NCI-H1048 (cell line): ENCODE results near the gene ANKDD1B.
"Not testable (repeated sequence)": the region's sequence is repeated elsewhere in the genome, so short reads cannot be mapped to it uniquely, and the experiment has no call there.

Experiments
- DNase-seq: peaks from one replicate; lab custom pipeline; 2025; lab: John Stamatoyannopoulos, UW

ANKDD1B gene

DNA sequence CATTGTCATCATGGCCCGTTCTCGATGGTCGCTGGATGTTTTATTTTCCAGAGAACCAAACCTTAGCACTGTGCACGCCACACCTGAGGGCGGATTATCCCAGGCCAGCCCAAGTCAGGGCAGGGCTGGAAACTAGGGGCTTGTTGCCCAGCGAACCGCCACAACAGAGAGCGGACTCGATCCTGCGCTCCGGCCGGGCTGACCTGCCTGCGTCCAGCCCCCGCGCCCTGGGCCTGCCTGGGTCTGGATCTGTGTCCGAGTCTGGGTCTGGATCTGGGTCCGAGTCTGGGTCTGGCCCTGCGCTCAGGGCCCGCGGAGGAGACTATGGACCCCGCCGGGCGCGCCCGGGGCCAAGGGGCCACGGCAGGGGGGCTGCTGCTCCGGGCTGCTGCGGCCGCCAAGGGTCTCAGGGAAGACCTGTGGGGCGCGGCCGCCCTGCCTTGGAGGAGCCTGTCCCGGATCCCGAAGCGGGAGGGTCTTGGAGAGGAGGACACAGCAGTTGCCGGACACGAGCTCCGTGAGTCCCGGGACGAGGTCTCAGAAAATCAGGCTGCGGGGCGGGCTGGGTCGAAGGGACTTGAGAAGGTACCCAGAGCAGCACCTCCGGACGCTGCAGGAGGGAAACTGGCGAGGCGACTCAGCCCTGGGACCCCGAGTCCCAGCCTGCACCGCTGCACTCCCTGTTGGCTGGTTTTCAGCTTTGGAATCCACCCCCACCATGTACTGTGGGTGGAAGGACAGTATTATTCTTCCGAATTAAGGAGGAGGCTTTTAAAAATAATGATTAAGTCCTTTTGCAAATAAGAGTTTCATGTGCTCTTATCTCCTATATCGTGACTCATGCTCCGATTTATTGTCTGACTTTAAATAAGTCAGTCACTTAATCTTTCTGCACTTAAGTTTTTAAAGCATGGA, at the start of gene ANKDD1B:
Gene ANKDD1B (plus strand): TSS at position 143 of the 915 bp plus-strand sequence. CDS start 182 bp downstream, at position 325.
- DNase-seq, result no peak

DNA sequence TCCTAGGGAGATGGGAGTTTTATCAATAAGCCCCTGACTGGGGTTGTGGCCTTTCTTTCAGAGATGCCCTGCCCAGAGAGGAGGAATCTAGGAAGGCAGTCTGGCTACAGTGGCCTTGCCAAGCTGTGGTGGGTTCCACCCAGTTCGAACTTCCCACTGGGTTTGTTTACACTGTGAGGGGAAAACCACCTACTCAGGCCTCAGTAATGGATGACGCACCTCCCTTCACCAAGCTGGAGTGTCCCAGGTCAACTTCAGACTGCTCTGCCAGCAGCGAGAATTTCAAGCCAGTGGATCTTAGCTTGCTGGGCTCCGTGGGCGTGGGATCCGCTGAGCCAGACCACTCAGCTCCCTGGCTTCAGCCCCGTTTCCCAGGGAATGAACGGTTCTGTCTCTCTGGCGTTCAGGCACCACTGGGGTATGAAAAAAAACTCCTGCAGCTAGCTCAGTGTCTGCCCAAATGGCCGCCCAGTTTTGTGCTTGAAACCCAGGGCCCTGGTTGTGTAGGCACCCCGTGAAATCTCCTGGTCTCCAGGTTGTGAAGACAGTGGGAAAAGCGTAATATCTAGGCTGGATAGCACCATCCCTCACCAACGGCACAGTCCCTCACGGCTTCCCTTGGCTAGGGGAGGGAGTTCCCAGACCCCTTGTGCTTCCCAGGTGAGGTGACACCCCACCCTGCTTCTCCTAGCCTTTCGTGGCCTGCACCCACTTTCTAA, 45.1 kb upstream of the ANKDD1B start:
- not testable (repeated sequence) for DNase-seq

DNA sequence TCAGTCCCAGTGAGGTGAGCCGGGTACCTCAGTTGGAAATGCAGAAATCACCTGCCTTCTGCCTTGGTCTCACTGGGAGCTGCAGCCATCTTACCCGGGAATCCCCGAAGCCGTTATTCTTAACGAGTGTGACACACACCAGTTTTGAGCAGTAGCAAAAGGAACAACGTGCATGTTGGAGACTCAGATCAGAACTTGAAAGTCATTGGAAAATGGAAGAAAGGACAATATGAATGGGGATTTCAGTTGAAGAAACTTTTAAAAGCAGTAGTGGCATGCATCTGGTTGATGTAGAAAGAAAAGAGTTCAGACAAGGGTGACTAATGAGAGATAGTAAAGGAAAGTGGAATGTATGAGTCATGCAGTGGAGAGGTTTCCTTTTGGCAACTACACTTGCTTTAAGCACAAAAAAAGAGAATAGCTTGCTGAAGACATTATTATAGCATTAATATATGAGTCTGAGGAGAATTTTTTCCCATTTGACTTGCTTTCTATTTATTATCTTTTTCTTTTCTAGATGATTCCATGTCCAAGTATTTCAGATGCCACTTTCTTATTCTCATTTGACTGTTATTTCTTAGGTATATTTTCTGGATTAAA, 44.4 kb upstream of the ANKDD1B start:
- no peak for DNase-seq

DNA sequence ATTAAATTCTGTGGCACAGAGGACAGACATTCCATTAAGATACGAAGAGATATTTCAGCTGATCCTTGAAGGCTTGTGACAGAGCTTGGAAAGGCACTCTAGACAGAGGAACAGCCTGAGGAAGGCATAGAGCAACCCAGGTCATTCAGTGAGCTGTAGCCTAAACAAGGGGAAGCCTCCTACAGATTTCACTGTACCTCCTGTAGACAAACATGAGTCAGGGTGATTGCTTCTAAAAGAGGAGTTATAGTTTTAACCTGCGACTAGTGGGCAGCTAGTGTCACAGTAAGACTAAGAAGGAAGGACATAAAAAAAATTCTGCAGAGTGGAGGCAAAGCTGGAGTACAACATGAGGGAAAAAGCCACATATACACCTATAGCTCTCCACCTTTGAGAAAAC, 43.5 kb upstream of the ANKDD1B start:
- DNase-seq, result no peak

DNA sequence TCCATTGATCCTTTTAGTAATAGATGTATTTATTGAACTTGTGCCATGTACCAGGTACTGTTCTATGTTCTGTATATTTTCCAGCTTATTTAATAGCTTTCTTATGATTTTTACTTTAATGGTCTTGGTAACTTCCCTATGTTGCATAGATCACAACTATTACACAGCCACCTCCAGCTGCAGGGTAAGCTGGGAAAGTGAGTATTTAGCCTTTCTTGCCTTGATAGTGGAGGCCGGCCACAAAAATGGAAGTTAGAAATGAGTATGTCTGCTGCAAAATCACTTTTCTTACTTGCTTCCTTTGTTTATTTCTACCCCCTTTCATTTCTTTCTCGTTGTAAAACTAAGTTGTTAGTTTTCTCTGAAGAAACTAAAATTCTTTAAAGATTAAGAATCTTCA, 43.1 kb upstream of the ANKDD1B start:
- DNase-seq, result no peak

DNA sequence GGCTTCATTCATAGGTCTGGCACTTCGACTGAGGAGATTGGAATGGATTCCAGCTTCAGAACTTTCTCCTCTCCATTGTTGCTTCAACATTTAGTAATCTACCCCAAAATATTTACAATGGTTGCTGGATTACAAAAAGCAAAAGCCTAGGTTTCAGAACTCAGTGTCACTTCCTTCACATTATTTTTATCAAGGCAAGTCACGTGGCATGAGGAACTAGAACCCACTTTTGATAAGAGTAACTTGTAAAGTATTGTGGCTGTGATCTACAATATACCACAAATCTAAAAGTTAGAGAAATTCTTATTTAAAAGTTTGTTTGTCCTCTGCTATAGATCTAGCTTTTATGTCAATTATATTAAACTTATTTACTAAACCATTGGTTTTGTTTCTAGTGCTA, 39.7 kb upstream of the ANKDD1B start:
- DNase-seq, result no peak

DNA sequence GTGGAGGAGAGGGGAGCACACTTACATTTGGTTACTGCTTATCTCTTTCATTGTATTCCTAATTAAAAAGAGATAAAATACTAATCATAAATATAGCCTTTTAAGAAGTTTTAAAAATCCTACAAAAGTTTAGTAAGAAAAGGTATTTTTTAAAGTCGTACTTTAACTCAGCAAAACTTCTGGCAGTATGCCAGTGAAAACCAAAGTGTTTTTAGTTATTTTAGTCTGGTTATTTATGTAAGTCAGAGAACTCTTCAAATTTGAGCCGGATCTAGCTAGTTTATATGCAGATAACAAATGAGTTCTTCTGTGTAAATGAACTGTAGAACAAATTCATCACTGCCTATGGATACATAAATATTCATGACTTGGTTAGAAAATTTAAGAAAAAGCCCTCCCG, 36.5 kb upstream of the ANKDD1B start:
- DNase-seq, result no peak

DNA sequence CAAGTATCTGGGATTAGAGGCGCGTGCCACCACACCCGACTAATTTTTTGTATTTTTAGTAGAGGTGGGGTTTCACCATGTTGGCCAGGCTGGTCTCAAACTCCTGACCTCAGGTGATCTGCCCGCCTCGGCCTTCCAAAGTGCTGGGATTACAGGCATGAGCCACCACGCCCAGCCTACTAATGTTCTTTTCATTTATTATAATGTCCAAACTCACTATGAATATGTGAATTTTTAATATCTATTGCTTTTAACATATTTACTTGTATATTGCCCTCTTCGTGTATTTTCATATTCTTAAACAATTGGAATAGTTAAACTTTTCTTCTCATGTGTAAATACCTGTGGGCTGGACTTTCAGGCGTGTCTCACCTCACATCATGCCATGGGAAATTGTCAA, 33.0 kb upstream of the ANKDD1B start:
- not testable (repeated sequence) for DNase-seq

DNA sequence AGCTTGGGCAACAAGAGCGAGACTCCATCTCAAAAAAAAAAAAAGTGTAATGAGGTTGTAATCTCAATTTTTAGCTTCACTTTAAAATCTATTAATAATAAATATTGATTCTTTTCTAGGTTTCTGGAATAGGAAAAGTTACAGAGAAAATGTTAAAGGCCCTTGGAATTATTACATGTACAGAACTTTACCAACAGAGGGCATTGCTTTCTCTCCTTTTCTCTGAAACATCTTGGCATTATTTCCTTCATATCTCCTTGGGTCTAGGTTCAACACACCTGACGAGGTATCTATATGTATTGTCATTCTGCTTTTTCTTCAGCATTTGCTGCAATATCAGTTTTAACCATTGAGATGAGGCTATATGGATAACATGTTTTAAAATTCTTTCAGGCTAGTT, 26.6 kb upstream of the ANKDD1B start:
- DNase-seq, result no peak

DNA sequence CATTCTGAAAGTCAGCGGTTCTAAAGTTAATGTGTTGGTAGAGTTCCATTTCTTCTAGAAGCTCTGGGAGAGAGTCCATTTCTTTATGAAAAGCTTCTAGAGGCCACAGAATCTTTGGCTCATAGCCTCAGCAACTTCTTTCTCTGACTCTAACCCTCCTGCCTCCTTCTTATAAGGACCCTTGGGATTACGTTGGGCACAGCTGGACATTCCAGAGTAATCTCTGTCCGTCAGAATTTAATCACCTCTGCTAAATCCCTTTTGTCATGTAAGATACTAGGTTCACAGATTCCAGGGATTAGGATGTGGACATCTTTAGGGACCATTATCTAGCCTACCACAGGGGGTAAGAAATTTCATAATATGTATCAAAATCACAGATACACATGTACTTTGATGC, 22.6 kb upstream of the ANKDD1B start:
- no peak for DNase-seq

DNA sequence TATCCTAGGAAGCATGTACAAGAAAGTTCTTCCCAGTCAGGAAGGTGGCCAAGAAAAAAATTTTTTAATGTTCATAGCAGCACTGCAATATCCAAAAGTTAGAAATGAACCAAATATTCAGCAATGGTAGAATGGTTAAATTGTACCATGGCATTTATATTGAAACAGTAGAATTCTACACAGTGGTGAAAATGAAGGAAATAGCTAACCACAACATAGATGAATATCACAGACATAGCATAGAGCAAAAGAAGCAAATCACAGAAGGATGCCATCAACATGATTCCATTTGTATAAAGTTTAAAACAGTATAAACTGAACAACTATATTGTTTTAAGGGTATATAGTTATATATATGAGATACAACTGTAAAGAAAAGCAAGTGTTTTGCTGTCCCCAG, 10.7 kb upstream of the ANKDD1B start:
- no peak for DNase-seq

DNA sequence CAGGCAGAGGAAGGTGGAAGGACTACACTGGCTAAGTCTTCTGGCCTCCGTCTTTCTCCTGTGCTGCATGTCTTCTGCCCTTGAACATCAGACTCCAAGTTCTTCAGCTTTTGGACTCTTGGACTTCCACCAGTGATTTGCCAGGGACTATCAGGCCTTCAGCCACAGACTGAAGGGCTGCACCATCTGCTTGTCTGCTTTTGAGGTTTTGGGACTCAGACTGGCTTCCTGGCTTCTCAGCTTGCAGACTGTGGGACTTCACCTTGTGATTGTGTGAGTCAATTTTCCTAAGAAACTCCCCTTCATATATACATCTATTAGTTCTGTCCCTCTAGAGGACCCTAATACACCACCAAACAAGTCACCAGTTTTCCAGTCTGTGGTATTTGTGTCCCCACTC, 9.7 kb upstream of the ANKDD1B start:
- DNase-seq, result no peak

DNA sequence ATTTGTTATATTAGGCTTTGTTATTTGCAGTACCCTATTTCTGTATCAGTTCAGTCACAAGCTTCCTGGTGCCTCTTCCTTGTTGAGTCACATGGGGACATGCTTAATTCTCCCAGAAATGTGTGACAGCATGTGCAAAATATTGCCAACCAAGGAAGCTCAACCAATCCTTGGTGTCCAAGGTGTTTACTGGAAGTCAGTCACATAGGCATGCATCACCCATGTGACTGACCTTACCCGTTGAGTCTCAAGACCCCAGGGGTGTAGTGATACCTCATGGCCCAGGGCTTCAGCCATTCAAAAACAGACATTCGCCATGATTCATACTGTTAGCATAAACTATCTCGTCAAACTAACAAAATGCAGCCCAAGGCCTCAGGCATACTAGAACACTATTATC, 9.3 kb upstream of the ANKDD1B start:
- no peak for DNase-seq

DNA sequence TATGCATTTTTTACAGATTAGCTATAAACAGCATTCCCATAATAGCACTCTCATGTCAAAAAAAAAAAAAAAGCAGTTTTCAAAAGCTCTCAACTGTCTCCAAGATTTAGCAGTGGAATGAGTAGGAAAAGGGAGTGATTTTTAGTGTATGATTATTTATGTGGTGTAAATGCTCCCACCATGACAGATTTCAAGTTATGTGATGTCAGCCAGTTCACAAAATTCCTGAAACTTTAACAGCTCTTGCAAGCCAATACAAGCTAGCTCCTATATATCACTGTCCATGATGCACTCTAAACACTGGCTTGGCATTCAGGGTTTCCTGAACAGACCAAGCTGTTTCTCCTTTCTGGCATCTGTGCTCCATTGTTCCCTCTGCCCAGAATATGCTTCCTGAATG, 7.9 kb upstream of the ANKDD1B start:
- no peak for DNase-seq

DNA sequence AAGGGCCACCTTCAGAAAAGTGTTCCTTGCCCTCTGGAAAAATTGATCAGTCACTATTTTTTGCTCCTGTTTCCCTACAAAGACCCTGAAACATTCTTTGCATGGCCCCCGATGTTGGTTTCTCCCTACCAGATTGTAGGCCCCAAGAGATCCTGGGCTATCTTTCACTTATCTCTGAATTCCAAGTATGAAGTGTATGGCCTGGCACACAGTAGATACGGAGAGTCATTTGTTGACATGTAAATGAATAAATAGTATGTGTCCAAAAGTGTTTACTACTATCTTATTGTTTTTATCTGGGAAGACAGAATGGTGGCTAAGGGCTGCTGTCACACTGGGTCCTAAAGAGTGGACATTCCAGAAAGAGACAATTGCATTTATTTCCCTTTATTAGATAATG, 7.4 kb upstream of the ANKDD1B start:
- no peak for DNase-seq

DNA sequence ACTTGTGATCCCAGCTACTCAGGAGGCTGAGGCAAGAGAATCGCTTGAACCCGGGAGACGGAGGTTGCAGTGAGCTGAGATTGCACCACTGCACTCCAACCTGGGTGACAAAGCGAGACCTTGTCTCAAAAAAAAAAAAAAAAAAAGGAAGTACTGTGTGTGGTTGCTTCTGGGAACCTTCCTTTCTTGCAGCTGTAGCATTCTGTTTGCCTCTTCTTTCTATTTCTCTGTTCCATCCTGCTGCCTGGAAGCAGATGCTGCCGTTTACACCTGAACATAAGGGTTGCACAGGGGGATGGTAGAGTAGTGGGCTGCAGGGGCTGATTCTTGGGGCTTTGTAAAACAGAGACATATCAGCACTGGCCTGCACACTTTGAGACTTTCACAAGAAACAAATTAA, 3.9 kb upstream of the ANKDD1B start:
- not testable (repeated sequence) for DNase-seq

DNA sequence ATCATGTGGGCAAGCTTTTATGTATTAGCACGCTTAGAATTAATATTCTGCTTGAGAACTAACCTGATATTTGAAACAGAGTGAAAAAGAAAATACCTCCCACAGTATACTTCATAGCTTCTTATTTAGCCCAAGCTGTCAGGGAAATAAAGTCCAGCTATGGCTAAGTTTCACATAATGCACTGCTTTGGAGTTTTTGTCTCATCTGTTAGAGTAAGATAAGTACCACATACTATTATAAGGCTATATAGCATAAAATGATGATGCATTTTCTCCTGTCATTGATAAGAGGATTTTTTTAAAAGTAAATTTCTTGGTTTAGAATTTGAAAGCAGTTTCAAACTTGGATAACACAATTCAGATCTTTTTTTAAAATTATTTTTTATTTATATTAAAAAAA, 2.4 kb upstream of the ANKDD1B start:
- no peak for DNase-seq

DNA sequence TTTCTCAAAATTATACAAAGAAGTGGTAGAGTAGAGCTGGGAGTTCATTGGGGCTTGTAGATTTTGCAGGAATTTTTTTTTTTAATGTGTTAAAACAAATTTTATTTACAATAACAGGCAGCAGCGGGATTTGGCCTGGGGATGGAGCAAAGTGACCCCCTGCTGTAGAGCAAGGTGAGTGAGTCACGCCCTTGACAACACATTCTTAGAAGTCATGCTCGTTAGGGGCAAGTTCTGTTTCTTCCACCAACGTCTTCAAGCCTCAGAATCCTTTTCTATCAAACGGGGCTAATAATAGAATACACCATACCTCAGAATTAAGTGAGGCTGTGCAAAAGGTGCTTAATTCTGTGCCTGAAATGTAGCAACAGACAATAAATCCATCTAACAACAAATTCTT, 1.1 kb upstream of the ANKDD1B start:
- no peak for DNase-seq

DNA sequence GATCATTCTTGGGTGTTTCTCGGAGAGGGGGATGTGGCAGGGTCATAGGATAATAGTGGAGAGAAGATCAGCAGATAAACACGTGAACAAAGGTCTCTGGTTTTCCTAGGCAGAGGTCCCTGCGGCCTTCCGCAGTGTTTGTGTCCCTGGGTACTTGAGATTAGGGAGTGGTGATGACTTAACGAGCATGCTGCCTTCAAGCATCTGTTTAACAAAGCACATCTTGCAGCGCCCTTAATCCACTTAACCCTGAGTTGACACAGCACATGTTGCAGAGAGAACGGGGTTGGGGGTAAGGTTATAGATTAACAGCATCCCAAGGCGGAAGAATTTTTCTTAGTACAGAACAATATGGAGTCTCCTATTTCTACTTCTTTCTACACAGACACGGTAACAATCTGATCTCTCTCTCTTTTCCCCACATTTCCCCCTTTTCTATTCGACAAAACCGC, 368 bp upstream of the ANKDD1B start:
- not testable (repeated sequence) for DNase-seq

DNA sequence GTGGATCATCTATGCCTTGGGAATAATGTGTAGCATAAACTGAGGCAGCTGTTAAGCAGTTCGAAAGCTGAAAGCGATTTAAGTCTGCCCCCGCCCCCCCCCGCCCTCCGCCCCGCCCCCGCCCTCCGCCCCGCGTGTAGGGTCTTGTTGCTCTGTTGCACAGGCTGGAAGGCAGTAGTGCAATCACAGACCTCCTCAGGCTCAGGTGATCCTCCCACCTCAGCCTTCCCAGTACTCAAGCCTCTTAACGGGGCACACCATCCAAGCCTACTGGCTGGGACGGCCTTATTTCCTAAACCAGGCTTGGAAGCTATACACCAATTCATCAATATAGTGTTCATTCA, 945 bp downstream of the ANKDD1B start:
- DNase-seq, result no peak

DNA sequence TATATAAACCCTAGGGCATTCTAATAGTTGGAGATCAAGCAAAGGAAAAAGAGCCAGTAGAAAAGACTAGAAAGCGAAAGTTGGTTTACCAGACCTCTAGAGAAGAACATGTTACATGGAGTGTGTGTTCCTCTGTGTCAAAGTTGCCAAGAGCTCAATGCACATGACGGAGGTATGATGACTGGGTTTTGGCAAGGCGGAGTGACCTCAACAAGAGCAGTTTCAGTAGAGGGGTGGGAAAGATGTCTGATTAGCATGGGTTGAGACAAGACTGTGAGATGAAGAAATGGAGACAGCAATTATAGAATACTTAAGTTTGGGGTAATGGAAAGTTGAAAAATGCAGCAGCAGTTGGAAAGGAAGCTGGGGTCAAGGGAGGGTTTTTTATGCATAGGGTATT, 1.6 kb downstream of the ANKDD1B start:
- no peak for DNase-seq

DNA sequence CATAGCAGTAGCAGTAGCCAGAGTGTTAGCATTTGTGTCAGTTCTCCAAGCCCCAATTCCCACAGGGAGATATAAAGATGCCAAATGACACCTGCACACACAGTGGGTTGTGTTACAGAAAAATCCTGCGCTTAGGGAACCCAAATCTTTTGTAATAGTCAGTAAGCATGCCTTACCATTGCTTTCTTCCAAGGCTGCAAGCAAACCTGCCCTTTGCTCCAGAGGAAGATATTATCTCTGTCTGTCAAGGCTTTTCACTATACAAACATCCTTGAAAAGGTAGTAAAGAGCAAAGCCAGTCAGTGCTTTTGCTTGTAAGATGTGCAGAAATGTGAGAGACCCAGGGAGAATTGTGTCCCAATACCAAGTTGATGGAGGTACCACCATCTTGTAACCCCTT, 2.9 kb downstream of the ANKDD1B start:
- DNase-seq, result no peak

DNA sequence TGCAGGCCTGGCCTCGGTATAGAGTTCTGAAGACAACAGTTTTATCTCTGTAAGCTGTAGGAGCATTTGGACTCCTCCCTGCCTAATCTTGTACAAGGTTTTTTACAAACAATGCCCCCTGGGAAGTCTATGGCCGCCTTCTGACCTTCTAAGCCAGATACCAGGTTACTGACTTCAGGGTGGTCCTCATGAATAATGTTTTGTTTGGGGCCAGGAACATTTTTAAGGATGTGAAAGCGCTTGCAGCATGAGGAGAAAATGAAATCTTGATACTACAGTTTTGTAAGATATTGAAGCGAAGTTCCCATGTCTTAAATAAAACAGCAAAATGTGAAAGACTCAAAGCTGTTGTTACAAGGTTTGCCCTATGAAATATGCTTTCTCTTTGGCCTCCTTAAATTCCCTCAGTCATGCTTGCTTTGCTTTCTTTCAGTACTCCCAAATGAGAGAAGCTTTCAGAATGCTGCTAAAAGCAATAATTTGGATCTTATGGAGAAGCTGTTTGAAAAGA, 5.2 kb downstream of the ANKDD1B start:
- no peak for DNase-seq
